Measurements from ENCODE around the gene COL2A1.

The COL2A1 gene

GRCh38 chr12:48003226-48004052 lies 837 bp downstream of the COL2A1 start:
- Histone ChIP-seq H3K4me2 (ENCODE audit: low read depth, low read length, poor library complexity, severe bottlenecking) (no peak overlapping the region), H3K9me2 (replicated peaks; ENCODE audit: insufficient read depth, low read length) (no peaks in the 10 kb centered on the region), H3K4me3 (ENCODE audit: insufficient read depth, low read length, poor library complexity, severe bottlenecking) (no peak overlapping the region), H2AFZ (ENCODE audit: low read depth, low read length, severe bottlenecking) (no peak overlapping the region), H3K27ac (ENCODE audit: low read depth, low read length) (no peak overlapping the region), H4K20me1 (ENCODE audit: low read depth, low read length) (no peaks in the 10 kb centered on the region), H3K9me3 (ENCODE audit: insufficient read depth, low read length) (no peaks in the 10 kb centered on the region), H3F3A (ENCODE audit: insufficient read depth) (no peaks in the 10 kb centered on the region), H3K79me2 (ENCODE audit: insufficient read depth, low read length) (no peaks in the 10 kb centered on the region), H3K27me3 (ENCODE audit: low read length) (no peaks in the 10 kb centered on the region), H3K36me3 (ENCODE audit: low read length) (no peaks in the 10 kb centered on the region), H3K9ac (ENCODE audit: low read length) (no peak overlapping the region)
- TF ChIP-seq CTCF (IDR thresholded peaks at IDR 0.05; ENCODE audit: insufficient read depth, low read length, poor library complexity, severe bottlenecking): no peak
- no peak for TF ChIP-seq EZH2phosphoT487 (conservative IDR thresholded peaks at IDR 0.05; ENCODE audit: low read length)

- Histone ChIP-seq H3K4me2 (ENCODE audit: low read depth, low read length, poor library complexity, severe bottlenecking) (no peak overlapping the region), H3K27me3 (ENCODE audit: low read length) (no peaks in the 10 kb centered on the region), H3F3A (ENCODE audit: insufficient read depth) (no peaks in the 10 kb centered on the region), H3K4me3 (ENCODE audit: insufficient read depth, low read length, poor library complexity, severe bottlenecking) (no peak overlapping the region), H4K20me1 (ENCODE audit: low read depth, low read length) (no peaks in the 10 kb centered on the region), H2AFZ (ENCODE audit: low read depth, low read length, severe bottlenecking) (no peak overlapping the region), H3K9me3 (ENCODE audit: insufficient read depth, low read length) (no peaks in the 10 kb centered on the region), H3K27ac (ENCODE audit: low read depth, low read length) (no peak overlapping the region), H3K9me2 (replicated peaks; ENCODE audit: insufficient read depth, low read length) (no peaks in the 10 kb centered on the region), H3K79me2 (ENCODE audit: insufficient read depth, low read length) (no peaks in the 10 kb centered on the region), H3K9ac (ENCODE audit: low read length) (no peak overlapping the region), H3K36me3 (ENCODE audit: low read length) (no peaks in the 10 kb centered on the region)
- TF ChIP-seq EZH2phosphoT487 (conservative IDR thresholded peaks at IDR 0.05; ENCODE audit: low read length) (no peak), CTCF (IDR thresholded peaks at IDR 0.05; ENCODE audit: insufficient read depth, low read length, poor library complexity, severe bottlenecking) (no peak)
Measured at GRCh38 chr12:48002773-48003218, 1.5 kb downstream of the COL2A1 start.

DNA sequence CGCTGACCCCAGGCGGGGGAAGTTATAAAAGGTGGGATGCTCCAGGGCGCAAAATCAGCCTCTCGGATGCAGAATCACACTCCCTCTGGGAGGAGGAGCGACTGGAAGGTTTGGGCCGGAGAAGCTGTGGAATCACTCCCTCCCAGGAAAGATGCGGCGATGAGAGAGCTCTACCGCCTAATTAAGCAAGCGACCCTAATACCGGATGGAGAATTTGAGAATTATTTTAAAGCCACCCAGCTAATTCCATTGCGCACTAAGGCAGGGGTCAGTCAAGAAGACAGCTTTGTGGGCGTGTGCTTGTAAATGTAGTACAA lies 1.9 kb downstream of the COL2A1 start:
- TF ChIP-seq EZH2phosphoT487 (conservative IDR thresholded peaks at IDR 0.05; ENCODE audit: low read length) (no peak), CTCF (IDR thresholded peaks at IDR 0.05; ENCODE audit: insufficient read depth, low read length, poor library complexity, severe bottlenecking) (no peak)
- Histone ChIP-seq H3K9me2 (replicated peaks; ENCODE audit: insufficient read depth, low read length) (no peaks in the 10 kb centered on the region), H3K9ac (ENCODE audit: low read length) (no peak overlapping the region), H3K4me2 (ENCODE audit: low read depth, low read length, poor library complexity, severe bottlenecking) (no peak overlapping the region), H4K20me1 (ENCODE audit: low read depth, low read length) (no peaks in the 10 kb centered on the region), H3K79me2 (ENCODE audit: insufficient read depth, low read length) (no peaks in the 10 kb centered on the region), H3F3A (ENCODE audit: insufficient read depth) (no peaks in the 10 kb centered on the region), H3K27ac (ENCODE audit: low read depth, low read length) (no peak overlapping the region), H2AFZ (ENCODE audit: low read depth, low read length, severe bottlenecking) (no peak overlapping the region), H3K9me3 (ENCODE audit: insufficient read depth, low read length) (no peaks in the 10 kb centered on the region), H3K4me3 (ENCODE audit: insufficient read depth, low read length, poor library complexity, severe bottlenecking) (no peak overlapping the region), H3K27me3 (ENCODE audit: low read length) (no peaks in the 10 kb centered on the region), H3K36me3 (ENCODE audit: low read length) (no peaks in the 10 kb centered on the region)
